DND-41 (cell line): ENCODE measurements around the gene LACTBL1.

Source experiments
- ATAC-seq: fragments of 200-7000 bp; cut with Tn5 transposase; 3 replicates; pipeline ENCODE4 v1.9.1; 2021; ENCODE audit warnings: low read depth; ENCODE audit not compliant: insufficient read depth
- DNase-seq: peaks from one replicate; pipeline ENCODE4 v3.0.0-alpha.2; 2020
- H2AFZ ChIP-seq: 2 replicates; pipeline ENCODE4 v1.6.0; 2012; ENCODE audit warnings: low read depth, low read length
- H3K27ac ChIP-seq: 2 replicates; pipeline ENCODE4 v1.5.1; 2012; ENCODE audit warnings: low read length, inconsistent platforms
- H3K27me3 ChIP-seq: fragments of 200-600 bp; sonication (generic); 2 replicates; pipeline ENCODE4 v1.6.0; 2012; ENCODE audit warnings: low read length, mild to moderate bottlenecking, inconsistent platforms; ENCODE audit not compliant: insufficient read depth, poor library complexity
- H3K36me3 ChIP-seq: 2 replicates; pipeline ENCODE4 v1.5.1; 2012; ENCODE audit warnings: low read length, inconsistent platforms; ENCODE audit not compliant: insufficient read depth
- H3K4me1 ChIP-seq: 2 replicates; pipeline ENCODE4 v1.5.1; 2012; ENCODE audit warnings: mild to moderate bottlenecking, low read length; ENCODE audit not compliant: insufficient read depth
- H3K4me2 ChIP-seq: 2 replicates; pipeline ENCODE4 v1.6.0; 2012; ENCODE audit warnings: mild to moderate bottlenecking, moderate library complexity, low read length, inconsistent platforms; ENCODE audit not compliant: insufficient read depth
- H3K4me3 ChIP-seq, 2 experiments: fragments of 200-600 bp in 1 of 2; shearing (Covaris generic) in 1 of 2; 2 replicates each; pipeline ENCODE4 v1.5.1; 2012 to 2016; ENCODE audit warnings: inconsistent platforms in 2 of 2, low read length in 2 of 2, mild to moderate bottlenecking in 2 of 2, low read depth in 1 of 2, moderate library complexity in 1 of 2
- H3K79me2 ChIP-seq: 2 replicates; pipeline ENCODE4 v1.6.0; 2012; ENCODE audit warnings: low read length, inconsistent platforms; ENCODE audit not compliant: insufficient read depth
- H3K9ac ChIP-seq: 2 replicates; pipeline ENCODE4 v1.6.0; 2012; ENCODE audit warnings: low read depth, mild to moderate bottlenecking, inconsistent platforms, low read length, moderate library complexity
- H3K9me3 ChIP-seq: 2 replicates; pipeline ENCODE4 v1.5.1; 2012; ENCODE audit warnings: low read length, moderate library complexity, mild to moderate bottlenecking, inconsistent platforms; ENCODE audit not compliant: insufficient read depth, severe bottlenecking
- H4K20me1 ChIP-seq: 2 replicates; pipeline ENCODE4 v1.6.0; 2012; ENCODE audit warnings: low read length; ENCODE audit not compliant: insufficient read depth
- EZH2 ChIP-seq: IDR thresholded peaks from 3 replicates; pipeline ENCODE4 v1.6.1; 2012; ENCODE audit warnings: borderline replicate concordance, low read depth, mild to moderate bottlenecking, moderate library complexity, low read length, inconsistent platforms; ENCODE audit not compliant: severe bottlenecking
- TF ChIP-seq, protein P1 (sequence below): IDR thresholded peaks from 2 replicates; pipeline ENCODE4 v1.5.1; 2012; ENCODE audit warnings: borderline replicate concordance, low read length, moderate library complexity, mild to moderate bottlenecking; ENCODE audit not compliant: poor library complexity, severe bottlenecking; ENCODE audit errors: extremely low read depth

LACTBL1 gene

GRCh38 chr1:22932803-22933470 lies 39.7 kb downstream of the LACTBL1 start:
- Histone ChIP-seq H3K4me1 (no peaks in the 10 kb centered on the region), H3K9me3 (no peaks in the 10 kb centered on the region), H3K9ac (no peak overlapping the region), H3K4me2 (no peak overlapping the region), H2AFZ (no peak overlapping the region), H3K27me3 (peaks cover 3% of the 10 kb centered on the region), H4K20me1 (peaks cover 3% of the 10 kb centered on the region; the same call in 1 of the 2 replicates), H3K36me3 (no peaks in the 10 kb centered on the region), H3K79me2 (no peaks in the 10 kb centered on the region), H3K4me3 (no peak overlapping the region), H3K27ac (no peak overlapping the region)
- no peak for DNase-seq
- ATAC-seq, result no peak
- TF ChIP-seq EZH2, result no peak
- TF ChIP-seq, protein P1, sequence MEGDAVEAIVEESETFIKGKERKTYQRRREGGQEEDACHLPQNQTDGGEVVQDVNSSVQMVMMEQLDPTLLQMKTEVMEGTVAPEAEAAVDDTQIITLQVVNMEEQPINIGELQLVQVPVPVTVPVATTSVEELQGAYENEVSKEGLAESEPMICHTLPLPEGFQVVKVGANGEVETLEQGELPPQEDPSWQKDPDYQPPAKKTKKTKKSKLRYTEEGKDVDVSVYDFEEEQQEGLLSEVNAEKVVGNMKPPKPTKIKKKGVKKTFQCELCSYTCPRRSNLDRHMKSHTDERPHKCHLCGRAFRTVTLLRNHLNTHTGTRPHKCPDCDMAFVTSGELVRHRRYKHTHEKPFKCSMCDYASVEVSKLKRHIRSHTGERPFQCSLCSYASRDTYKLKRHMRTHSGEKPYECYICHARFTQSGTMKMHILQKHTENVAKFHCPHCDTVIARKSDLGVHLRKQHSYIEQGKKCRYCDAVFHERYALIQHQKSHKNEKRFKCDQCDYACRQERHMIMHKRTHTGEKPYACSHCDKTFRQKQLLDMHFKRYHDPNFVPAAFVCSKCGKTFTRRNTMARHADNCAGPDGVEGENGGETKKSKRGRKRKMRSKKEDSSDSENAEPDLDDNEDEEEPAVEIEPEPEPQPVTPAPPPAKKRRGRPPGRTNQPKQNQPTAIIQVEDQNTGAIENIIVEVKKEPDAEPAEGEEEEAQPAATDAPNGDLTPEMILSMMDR, result no peak

- Histone ChIP-seq H3K9me3 (no peaks in the 10 kb centered on the region), H3K27me3 (peaks cover 3% of the 10 kb centered on the region), H3K4me3 (no peak overlapping the region), H4K20me1 (peaks cover 3% of the 10 kb centered on the region; the same call in 1 of the 2 replicates), H3K79me2 (no peaks in the 10 kb centered on the region), H3K4me2 (no peak overlapping the region), H3K27ac (no peak overlapping the region), H3K9ac (no peak overlapping the region), H3K4me1 (no peaks in the 10 kb centered on the region), H3K36me3 (no peaks in the 10 kb centered on the region), H2AFZ (no peak overlapping the region)
- TF ChIP-seq, protein P1, result peak; percentile 57
- TF ChIP-seq EZH2, result no peak
- ATAC-seq (no peak), DNase-seq (peak; percentile 28)
Observed at GRCh38 chr1:22930240-22930912, 42.3 kb downstream of the LACTBL1 start.

DNA sequence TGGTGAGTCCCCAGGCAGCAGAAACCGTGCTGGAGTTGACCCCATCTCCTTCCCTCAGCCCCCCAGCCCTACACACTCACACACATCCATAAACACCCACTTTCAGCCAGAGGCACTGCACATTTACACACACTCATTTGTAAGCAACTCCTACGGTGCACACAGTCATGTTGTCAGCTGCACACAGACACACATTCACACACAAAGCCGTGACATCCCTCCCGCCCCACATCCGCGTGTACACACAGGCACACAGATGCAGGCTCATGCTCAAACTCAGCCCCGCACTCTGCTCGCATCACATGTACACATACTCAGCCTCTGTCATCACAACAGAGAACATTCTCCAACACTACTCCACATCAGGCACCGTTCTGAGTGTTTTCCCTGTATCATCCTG lies 47.6 kb downstream of the LACTBL1 start:
- Histone ChIP-seq H3K27me3 (no peaks in the 10 kb centered on the region), H4K20me1 (peaks cover 3% of the 10 kb centered on the region; the same call in 1 of the 2 replicates), H3K4me1 (no peaks in the 10 kb centered on the region), H3K79me2 (no peaks in the 10 kb centered on the region), H3K27ac (no peak overlapping the region), H3K9me3 (no peaks in the 10 kb centered on the region), H3K9ac (no peak overlapping the region), H2AFZ (no peak overlapping the region), H3K4me3 (no peak overlapping the region), H3K4me2 (no peak overlapping the region), H3K36me3 (no peaks in the 10 kb centered on the region)
- DNase-seq (no peak), ATAC-seq (no peak)
- TF ChIP-seq EZH2, result no peak
- TF ChIP-seq, protein P1, result no peak
